HepG2 (cell line): ENCODE measurements around the gene SAMD4B. TPM values are rescaled to one million over a fixed set of nuclear protein-coding genes. Genes with fewer than 3 reads are reported as not detected.

Experiments used
- ATF7 ChIP-seq, 2 experiments: fragments of 450-650 bp in 1 of 2; sonication (generic) in 1 of 2; formaldehyde crosslinking in 1 of 2; IDR thresholded peaks; 2 replicates each; pipeline versions ENCODE4 v1.4.0 to v1.6.1; 2016 to 2020; ENCODE audit warnings: antibody characterized with exemption in 1 of 2, mild to moderate bottlenecking in 1 of 2, missing genetic modification reagents in 1 of 2
- CREB1 ChIP-seq, 2 experiments: fragments of 450-650 bp in 1 of 2; IDR thresholded peaks; 2 replicates each; pipeline ENCODE4 v1.6.1; 2016 to 2017; ENCODE audit warnings: control low read depth in 1 of 2, mild to moderate bottlenecking in 1 of 2, missing compliant biosample characterization in 1 of 2, missing genetic modification characterization in 1 of 2
- CTCF ChIP-seq: sonication (generic); formaldehyde crosslinking; IDR thresholded peaks from 2 replicates; pipeline ENCODE4 v1.5.0; 2020; ENCODE audit warnings: mild to moderate bottlenecking, missing genetic modification reagents, moderate library complexity
- ELF3 ChIP-seq: IDR thresholded peaks from 2 replicates; pipeline ENCODE4 v1.6.1; 2016; ENCODE audit warnings: missing genetic modification reagents, missing compliant biosample characterization
- ETV6 ChIP-seq: sonication (generic); formaldehyde crosslinking; conservative IDR thresholded peaks from 2 replicates; pipeline ENCODE4 v1.4.0; 2020; ENCODE audit warnings: missing genetic modification reagents
- HMG20B ChIP-seq: conservative IDR thresholded peaks from 2 replicates; pipeline ENCODE4 v1.6.1; 2016; ENCODE audit warnings: missing genetic modification reagents, missing compliant biosample characterization
- JUNB ChIP-seq: sonication (generic); formaldehyde crosslinking; IDR thresholded peaks from 2 replicates; pipeline ENCODE4 v1.8.0; 2022; ENCODE audit warnings: missing genetic modification reagents, mild to moderate bottlenecking, borderline replicate concordance
- NCOA2 ChIP-seq: sonication (generic); formaldehyde crosslinking; IDR thresholded peaks from 2 replicates; pipeline ENCODE4 v1.8.0; 2022; ENCODE audit warnings: inconsistent platforms
- PCBP2 ChIP-seq: fragments of 200-400 bp; formaldehyde crosslinking; optimal IDR thresholded peaks from 2 replicates; pipeline ENCODE3; 2018; ENCODE audit warnings: low read length, low read depth; ENCODE audit not compliant: poor library complexity, severe bottlenecking
- RXRB ChIP-seq: IDR thresholded peaks from 2 replicates; pipeline ENCODE4 v1.6.1; 2016; ENCODE audit warnings: borderline replicate concordance, missing genetic modification reagents, missing compliant biosample characterization
- SALL2 ChIP-seq: sonication (generic); formaldehyde crosslinking; IDR thresholded peaks from 2 replicates; pipeline ENCODE4 v1.8.1; 2023; ENCODE audit warnings: mild to moderate bottlenecking, missing genetic modification reagents, inconsistent platforms
- THAP11 ChIP-seq: IDR thresholded peaks from 2 replicates; pipeline ENCODE4 v1.6.1; 2016; ENCODE audit warnings: missing biosample characterization, missing genetic modification reagents
- ZFP1 ChIP-seq: IDR thresholded peaks from 2 replicates; pipeline ENCODE4 v1.6.1; 2016
- ZFP36L2 ChIP-seq: sonication (generic); formaldehyde crosslinking; IDR thresholded peaks from 2 replicates; pipeline ENCODE4 v1.4.0; 2020; ENCODE audit warnings: missing genetic modification reagents
- ZNF235 ChIP-seq: sonication (generic); formaldehyde crosslinking; IDR thresholded peaks from 2 replicates; pipeline ENCODE4 v1.8.1; 2023; ENCODE audit warnings: mild to moderate bottlenecking, missing genetic modification reagents, borderline replicate concordance
- ZNF256 ChIP-seq: sonication (generic); formaldehyde crosslinking; conservative IDR thresholded peaks from 2 replicates; pipeline ENCODE4 v1.4.0; 2020; ENCODE audit warnings: missing genetic modification reagents
- ZNF326 ChIP-seq: sonication (generic); formaldehyde crosslinking; IDR thresholded peaks from 2 replicates; pipeline ENCODE4 v1.4.0; 2020; ENCODE audit warnings: missing genetic modification reagents, borderline replicate concordance
- ZNF605 ChIP-seq: sonication (generic); formaldehyde crosslinking; IDR thresholded peaks from 2 replicates; pipeline ENCODE4 v1.8.0; 2022; ENCODE audit warnings: mild to moderate bottlenecking, missing genetic modification reagents
- ZNF609 ChIP-seq: sonication (generic); formaldehyde crosslinking; IDR thresholded peaks from 2 replicates; pipeline ENCODE4 v1.4.0; 2020; ENCODE audit warnings: mild to moderate bottlenecking, missing genetic modification reagents, borderline replicate concordance
- ZNF780A ChIP-seq: sonication (generic); formaldehyde crosslinking; IDR thresholded peaks from 2 replicates; pipeline ENCODE4 v1.8.0; 2022; ENCODE audit warnings: mild to moderate bottlenecking, missing genetic modification reagents, moderate library complexity
- ZNF788 ChIP-seq: sonication (generic); formaldehyde crosslinking; IDR thresholded peaks from 2 replicates; pipeline ENCODE4 v1.5.0; 2020; ENCODE audit warnings: mild to moderate bottlenecking, missing genetic modification reagents, borderline replicate concordance
- polyA plus RNA-seq, 8 experiments: library from polyadenylated mRNA; depleted of rRNA in 3 of 8; stranded (reverse) in 7 of 8; unstranded in 1 of 8; fragments of >200 nt; fragmentation: Illumina TruSeq in 4 of 8; extraction: Trizol in 4 of 8; gene quantifications; 2 replicates each; pipeline versions ENCODE4 v1.2.1 to v1.2.3, GENCODE V29; 2011 to 2016; ENCODE audit warnings: low read depth in 4 of 8, missing spikeins in 1 of 8, mixed read lengths in 1 of 8; ENCODE audit not compliant: insufficient read depth in 1 of 8
- total RNA-seq, 5 experiments: library from RNA; depleted of rRNA; stranded (reverse); fragments of >200 nt; fragmentation: Illumina TruSeq; extraction: Trizol; gene quantifications; 2 replicates each; pipeline ENCODE4 v1.2.3, GENCODE V29; 2016; ENCODE audit warnings: low read depth in 1 of 5
- TF ChIP-seq, protein P1 (sequence below): sonication (generic); IDR thresholded peaks from 2 replicates; pipeline ENCODE4 v1.6.1; 2016; ENCODE audit warnings: low read depth, borderline replicate concordance

Gene SAMD4B
- total and polyA plus RNA-seq, 2 of the 13 experiments (the other 11 are each of a cell fraction or from before 2014, with no cell fraction given) = 26.0 to 31.8 TPM

DNA sequence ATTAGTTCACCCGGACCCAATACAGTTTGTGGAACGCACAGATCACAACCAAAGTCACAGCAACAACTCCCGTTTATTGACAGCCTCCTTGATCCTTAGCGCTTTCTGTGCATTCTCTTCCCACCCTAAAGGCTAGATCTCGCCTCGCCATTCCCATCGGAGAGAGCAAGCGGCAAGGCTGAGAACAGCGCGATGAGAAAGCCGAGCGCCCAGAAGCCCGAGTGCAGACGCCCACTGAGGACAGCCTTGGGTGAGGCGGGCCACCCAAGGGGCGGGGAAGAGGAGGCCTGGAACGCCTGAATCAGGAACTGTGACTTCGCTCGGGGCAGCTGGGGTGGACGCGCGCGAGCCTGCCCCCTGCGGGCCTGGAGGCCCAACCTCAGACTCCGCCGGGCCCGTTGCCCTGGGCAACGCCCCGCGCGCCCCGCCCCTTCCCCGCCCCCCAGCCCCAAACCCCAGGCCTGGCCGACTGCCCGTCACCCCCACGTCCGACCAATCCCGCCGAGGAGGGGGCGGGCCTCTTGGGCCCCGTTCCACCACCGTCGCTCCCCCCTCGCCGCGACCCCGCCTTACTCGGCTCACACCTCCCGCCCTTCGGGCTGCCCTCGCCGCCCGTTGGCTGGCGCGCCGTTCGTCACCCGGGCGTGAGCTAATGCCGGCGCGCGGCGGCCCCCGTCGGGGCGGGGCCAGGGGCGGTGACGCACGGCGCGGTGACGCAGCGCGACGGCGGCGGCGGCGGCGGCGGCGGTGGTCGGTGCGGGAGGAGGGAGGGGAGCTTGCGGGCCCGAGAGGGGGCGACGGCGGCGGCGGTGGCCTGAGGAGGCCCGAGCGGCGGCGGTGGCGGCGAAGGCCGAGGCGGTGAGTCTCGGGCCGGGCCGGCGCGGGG lies at the start of gene SAMD4B (continued):
- peak; percentile 49; the same call in 1 of the 2 replicates for TF ChIP-seq ZNF609 (CRISPR knock-in tag)
- TF ChIP-seq ZFP36L2 (CRISPR knock-in tag) = no peak
- TF ChIP-seq ZNF326 (CRISPR knock-in tag) = no peak
- TF ChIP-seq CTCF (CRISPR knock-in tag) = peak; percentile 86
- TF ChIP-seq ZNF788 (CRISPR knock-in tag) = peak; percentile 78; the same call in 1 of the 2 replicates
- TF ChIP-seq ZNF780A (CRISPR knock-in tag) = no peak
- no peak for TF ChIP-seq PCBP2
- TF ChIP-seq ZNF605 = peak; percentile 68; the same call in 1 of the 2 replicates
- TF ChIP-seq ATF7 (IDR thresholded peaks at IDR 0.05) = no peak
- TF ChIP-seq ATF7 (CRISPR knock-in tag; IDR thresholded peaks at IDR 0.05) = no peak
- no peak for TF ChIP-seq ZNF256
- peak; percentile 87 for TF ChIP-seq CREB1 (IDR thresholded peaks at IDR 0.05)
- no peak; the same call in 1 of the 2 replicates for TF ChIP-seq CREB1 (CRISPR knock-in tag; IDR thresholded peaks at IDR 0.05)
- TF ChIP-seq ELF3 (CRISPR knock-in tag) = peak; percentile 75
- TF ChIP-seq SALL2 (CRISPR knock-in tag) = peak; percentile 77; the same call in 1 of the 2 replicates
- TF ChIP-seq, protein P1, sequence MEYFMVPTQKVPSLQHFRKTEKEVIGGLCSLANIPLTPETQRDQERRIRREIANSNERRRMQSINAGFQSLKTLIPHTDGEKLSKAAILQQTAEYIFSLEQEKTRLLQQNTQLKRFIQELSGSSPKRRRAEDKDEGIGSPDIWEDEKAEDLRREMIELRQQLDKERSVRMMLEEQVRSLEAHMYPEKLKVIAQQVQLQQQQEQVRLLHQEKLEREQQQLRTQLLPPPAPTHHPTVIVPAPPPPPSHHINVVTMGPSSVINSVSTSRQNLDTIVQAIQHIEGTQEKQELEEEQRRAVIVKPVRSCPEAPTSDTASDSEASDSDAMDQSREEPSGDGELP = peak; percentile 66; the same call in 1 of the 2 replicates
- TF ChIP-seq RXRB (CRISPR knock-in tag) = peak; percentile 76; the same call in 1 of the 2 replicates
- TF ChIP-seq THAP11 (CRISPR knock-in tag) = peak; percentile 90
- TF ChIP-seq NCOA2 = no peak
- TF ChIP-seq ETV6 (CRISPR knock-in tag) = no peak
- 0 out of 2 replicates have a peak, but pooled peaks have one; percentile 80 for TF ChIP-seq ZFP1
- TF ChIP-seq HMG20B = no peak
- peak; percentile 72; the same call in 1 of the 2 replicates for TF ChIP-seq ZNF235 (CRISPR knock-in tag)
- TF ChIP-seq JUNB (CRISPR knock-in tag) = no peak
